ENCODE results near the gene ZFC3H1.

ZFC3H1 gene

GRCh38 chr12:71638499-71638898 is 25.1 kb downstream of the ZFC3H1 start:
- no peak for DNase-seq (ENCODE audit: low read depth)

DNA sequence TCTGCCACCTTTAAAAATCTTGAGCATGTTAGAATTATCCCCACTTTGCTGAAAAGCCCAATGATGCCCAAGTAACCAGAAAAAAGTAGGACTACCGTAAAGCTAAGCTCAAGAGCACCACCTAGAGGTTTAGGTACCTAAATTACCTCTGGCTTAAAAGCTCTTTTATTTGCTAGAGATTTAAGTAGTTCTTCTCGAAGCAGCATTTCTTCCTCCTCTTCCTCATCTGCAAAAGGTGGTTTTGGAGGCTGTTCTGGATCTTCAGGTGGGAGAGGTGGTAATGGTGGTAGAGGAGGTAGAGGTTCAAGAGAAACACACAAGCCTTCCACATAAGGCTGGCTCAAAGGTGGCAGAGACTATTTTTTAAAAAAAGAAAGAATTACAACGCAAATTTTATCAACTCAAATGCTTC is 26.9 kb downstream of the ZFC3H1 start:
- no peak for DNase-seq (ENCODE audit: low read depth)

GRCh38 chr12:71627438-71628002 is 36.1 kb downstream of the ZFC3H1 start:
- DNase-seq (ENCODE audit: low read depth): no peak

- no peak for DNase-seq (ENCODE audit: low read depth)
Observed at GRCh38 chr12:71626768-71627167, 36.9 kb downstream of the ZFC3H1 start.

DNA sequence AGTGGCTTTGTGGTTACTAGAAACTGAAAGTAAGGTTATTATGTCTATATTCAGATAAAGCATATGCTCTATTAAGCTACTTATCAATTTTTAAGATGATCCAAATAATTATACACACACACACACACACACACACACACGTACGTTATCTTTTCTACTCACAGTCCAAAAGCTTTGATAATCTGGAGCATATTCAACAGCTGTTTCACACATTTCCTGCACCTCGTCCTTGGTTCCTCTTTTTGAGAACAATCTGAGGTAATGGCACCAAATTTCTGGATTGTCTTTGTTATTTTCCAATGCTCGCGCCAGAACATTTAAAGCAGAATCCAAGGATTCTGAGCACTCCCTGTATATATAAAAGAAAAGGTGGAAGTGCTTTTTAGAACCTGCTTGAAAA is 37.5 kb downstream of the ZFC3H1 start:
- DNase-seq (ENCODE audit: low read depth): no peak

DNA sequence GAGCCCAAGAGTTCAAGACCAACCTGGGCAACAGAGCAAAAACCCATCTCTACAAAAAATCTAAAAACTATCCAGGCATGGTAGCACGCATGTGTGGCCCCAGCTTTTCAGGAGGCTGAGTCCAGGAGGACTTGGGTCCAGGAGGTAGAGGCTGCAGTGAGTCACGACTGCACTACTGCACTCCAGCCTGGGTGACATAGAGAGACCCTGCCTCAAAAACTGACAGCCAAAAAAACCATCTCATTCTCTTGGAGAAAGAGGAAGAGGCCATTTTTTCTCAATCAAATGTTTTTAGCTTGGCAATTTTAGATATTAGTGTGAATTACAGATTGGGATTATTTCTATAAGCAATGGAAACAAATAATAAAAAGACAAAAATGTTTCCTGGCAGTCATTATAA is 38.2 kb downstream of the ZFC3H1 start:
- DNase-seq (ENCODE audit: low read depth): no peak

- DNase-seq (ENCODE audit: low read depth): no peak
Observed at GRCh38 chr12:71621938-71622337, 41.7 kb downstream of the ZFC3H1 start.

GRCh38 chr12:71610031-71610795 is 53.4 kb downstream of the ZFC3H1 start:
- DNase-seq (ENCODE audit: low read depth): no peak

GRCh38 chr12:71607494-71608330 is 55.9 kb downstream of the ZFC3H1 start:
- no peak for DNase-seq (ENCODE audit: low read depth)

- DNase-seq (ENCODE audit: low read depth): no peak
Observed at GRCh38 chr12:71605039-71605438, 58.6 kb downstream of the ZFC3H1 start.

DNA sequence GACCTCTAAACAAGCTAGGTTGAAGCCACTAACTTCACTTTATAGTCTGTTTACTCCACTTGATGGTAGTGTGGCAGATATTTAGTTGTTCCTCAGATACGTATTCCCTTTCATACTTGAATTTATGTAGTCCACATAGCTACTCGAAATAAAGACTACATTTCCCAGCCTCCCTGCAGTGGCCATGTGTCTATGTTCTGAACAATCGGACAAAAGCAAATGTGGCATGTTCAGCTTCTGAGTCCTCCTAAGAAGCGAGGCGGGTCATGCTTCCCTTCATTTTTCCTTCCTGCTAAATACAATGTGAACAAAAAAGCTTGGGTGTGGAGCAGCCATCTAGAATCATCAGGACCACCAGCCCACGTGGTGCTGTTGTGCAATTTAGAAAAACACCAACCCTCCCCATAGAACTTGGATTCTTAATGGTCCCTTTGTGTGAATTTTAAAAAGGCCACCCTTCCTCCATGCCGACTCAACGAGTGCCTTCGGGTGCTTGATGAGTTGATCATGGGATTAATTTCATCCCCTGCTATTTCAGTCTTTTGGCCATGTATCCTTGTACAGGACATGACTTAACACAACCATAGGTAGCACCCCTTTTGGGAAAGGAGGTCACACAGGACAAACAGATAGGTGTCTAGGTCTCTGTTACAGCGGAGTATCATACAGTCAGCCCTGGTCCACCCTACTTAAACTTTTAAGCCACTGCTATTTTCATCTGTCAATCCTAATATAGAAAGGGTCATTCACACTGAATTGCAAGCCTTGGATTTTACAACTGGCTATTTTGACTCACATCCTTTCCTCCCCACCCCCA is 60.7 kb downstream of the ZFC3H1 start:
- DNase-seq (ENCODE audit: low read depth): no peak

GRCh38 chr12:71601546-71601945 is 62.1 kb downstream of the ZFC3H1 start:
- DNase-seq (ENCODE audit: low read depth): no peak

- no peak for DNase-seq (ENCODE audit: low read depth)
Observed at GRCh38 chr12:71599210-71599609, 64.4 kb downstream of the ZFC3H1 start.

GRCh38 chr12:71594214-71594948 is 69.3 kb downstream of the ZFC3H1 start:
- DNase-seq (ENCODE audit: low read depth): no peak

DNA sequence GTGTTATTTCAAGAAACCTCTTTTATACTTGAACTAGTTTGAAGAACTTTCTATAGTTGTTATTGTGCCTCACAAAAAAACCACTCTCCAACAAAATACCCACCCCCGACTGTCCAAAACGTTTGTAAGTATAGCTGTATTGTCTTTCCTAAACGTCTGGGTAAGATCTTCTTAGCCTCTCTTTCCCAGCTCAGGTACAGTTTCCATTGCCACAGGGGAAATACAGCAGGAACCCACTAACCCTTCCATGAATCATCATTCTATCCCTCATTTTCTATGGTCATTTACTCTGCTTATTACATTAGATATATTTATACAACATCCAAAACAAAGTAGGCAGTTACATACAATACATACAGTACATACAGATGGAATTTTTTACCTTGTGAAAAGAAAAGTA is 70.8 kb downstream of the ZFC3H1 start:
- DNase-seq (ENCODE audit: low read depth): no peak

- DNase-seq (ENCODE audit: low read depth): no peak
Observed at GRCh38 chr12:71591601-71592000, 72.0 kb downstream of the ZFC3H1 start.

DNA sequence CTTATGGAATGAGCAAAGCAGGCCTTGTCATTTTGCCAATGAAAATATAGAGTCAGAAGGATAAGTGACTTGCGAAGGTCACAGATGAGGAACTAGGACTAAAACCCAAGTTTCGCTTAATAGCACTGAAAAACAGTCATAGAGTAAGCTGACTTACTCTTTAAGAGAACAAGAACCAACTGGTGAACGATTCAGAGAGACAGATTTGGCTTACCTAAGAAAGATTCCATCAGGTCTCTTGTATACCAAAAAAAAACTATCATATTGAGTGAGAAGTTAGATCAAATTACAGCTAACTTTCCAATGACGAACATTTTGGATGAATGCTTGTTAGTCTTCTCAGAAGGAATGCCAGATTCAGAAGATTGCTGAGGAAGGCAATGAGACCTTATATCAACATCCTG is 74.2 kb downstream of the ZFC3H1 start:
- no peak for DNase-seq (ENCODE audit: low read depth)

GRCh38 chr12:71587012-71587411 is 76.6 kb downstream of the ZFC3H1 start:
- DNase-seq (ENCODE audit: low read depth): no peak

GRCh38 chr12:71585218-71585617 is 78.4 kb downstream of the ZFC3H1 start:
- DNase-seq (ENCODE audit: low read depth): no peak

DNA sequence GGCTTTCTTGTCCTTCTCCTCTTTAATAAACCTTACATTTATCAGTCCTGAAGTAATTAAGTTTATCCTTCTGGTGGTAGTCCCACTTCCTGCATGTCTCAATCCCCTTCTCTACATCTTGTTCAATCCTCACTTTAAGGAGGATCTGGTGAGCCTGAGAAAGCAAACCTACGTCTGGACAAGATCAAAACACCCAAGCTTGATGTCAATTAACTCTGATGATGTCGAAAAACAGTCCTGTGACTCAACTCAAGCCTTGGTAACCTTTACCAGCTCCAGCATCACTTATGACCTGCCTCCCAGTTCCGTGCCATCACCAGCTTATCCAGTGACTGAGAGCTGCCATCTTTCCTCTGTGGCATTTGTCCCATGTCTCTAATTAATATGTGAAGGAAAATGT is 79.3 kb downstream of the ZFC3H1 start:
- DNase-seq (ENCODE audit: low read depth): no peak

GRCh38 chr12:71582925-71583324 is 80.7 kb downstream of the ZFC3H1 start:
- DNase-seq (ENCODE audit: low read depth): no peak

- no peak for DNase-seq (ENCODE audit: low read depth)
Observed at GRCh38 chr12:71581206-71581605, 82.4 kb downstream of the ZFC3H1 start.

All from stimulated activated CD8-positive, alpha-beta memory T cell treated with anti-CD3 and anti-CD28 coated beads, Interleukin-15, amount 100 ng/mL, for 1 hour (primary cell).